ENCODE results near the gene NLRP10.

DNA sequence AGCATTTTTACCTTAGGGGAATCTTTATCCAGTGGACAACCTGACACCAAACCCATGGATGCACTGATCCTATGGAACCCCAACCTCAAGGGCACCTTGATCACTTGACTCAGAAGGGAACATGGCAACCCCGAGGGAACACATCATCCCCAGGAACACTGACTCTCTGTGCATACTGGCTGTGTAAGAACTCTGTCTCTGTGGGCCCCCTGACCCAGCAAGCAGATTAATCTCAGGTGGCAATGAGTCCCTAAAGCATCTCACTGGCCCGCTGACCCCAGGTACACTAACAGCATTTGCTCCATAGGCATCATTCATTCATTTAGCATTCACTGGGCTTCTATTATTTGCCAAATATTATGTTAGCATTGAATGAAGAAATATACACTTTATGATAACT lies 38.8 kb upstream of the NLRP10 start:
- TF ChIP-seq, protein P1, sequence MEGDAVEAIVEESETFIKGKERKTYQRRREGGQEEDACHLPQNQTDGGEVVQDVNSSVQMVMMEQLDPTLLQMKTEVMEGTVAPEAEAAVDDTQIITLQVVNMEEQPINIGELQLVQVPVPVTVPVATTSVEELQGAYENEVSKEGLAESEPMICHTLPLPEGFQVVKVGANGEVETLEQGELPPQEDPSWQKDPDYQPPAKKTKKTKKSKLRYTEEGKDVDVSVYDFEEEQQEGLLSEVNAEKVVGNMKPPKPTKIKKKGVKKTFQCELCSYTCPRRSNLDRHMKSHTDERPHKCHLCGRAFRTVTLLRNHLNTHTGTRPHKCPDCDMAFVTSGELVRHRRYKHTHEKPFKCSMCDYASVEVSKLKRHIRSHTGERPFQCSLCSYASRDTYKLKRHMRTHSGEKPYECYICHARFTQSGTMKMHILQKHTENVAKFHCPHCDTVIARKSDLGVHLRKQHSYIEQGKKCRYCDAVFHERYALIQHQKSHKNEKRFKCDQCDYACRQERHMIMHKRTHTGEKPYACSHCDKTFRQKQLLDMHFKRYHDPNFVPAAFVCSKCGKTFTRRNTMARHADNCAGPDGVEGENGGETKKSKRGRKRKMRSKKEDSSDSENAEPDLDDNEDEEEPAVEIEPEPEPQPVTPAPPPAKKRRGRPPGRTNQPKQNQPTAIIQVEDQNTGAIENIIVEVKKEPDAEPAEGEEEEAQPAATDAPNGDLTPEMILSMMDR (IDR thresholded peaks at IDR 0.05): no peak
- no peak for TF ChIP-seq EZH2 (IDR thresholded peaks at IDR 0.05)
